Measurements from ENCODE around the gene ELL. TPM values are rescaled to one million over a fixed set of nuclear protein-coding genes. Genes with fewer than 3 reads are reported as not detected.

ELL gene
- polyA plus RNA-seq, 1 of the 3 experiments (the other 2 are of a cell fraction), result 7.4 TPM

GRCh38 chr19:18473706-18474087, 48.2 kb downstream of the ELL start (continued):
- TF ChIP-seq ZBTB33 (IDR thresholded peaks at IDR 0.05; ENCODE audit: borderline replicate concordance, low read depth), result no peak
- TF ChIP-seq TCF12 (IDR thresholded peaks at IDR 0.05), result no peak
- no peak for TF ChIP-seq SIN3A (IDR thresholded peaks at IDR 0.05; ENCODE audit: borderline replicate concordance, low read depth, low read length)
- no peak for TF ChIP-seq YY1 (IDR thresholded peaks at IDR 0.05; ENCODE audit: low read depth)

- H3K9me2 ChIP-seq, result no peaks in the 10 kb centered on the region
- no peak for DNase-seq
- H3K9ac ChIP-seq, result no peak overlapping the region
- ChIA-PET POLR2A (no interaction called here), CTCF (interaction anchor here (1.1 to 6.5 kb wide), 6 partner anchors 12 to 116 kb away, joined by 3 to 63 read pairs (median 8); partner anchors contain the start of gene REX1BD)
- H3K4me3 ChIP-seq (ENCODE audit: low read depth in 2 of 2, low read length in 1 of 2), result no peak overlapping the region
- H3F3A ChIP-seq (replicated peaks; ENCODE audit: insufficient read depth), result peaks cover 8% of the 10 kb centered on the region
- WGBS (ENCODE audit: low lambda C conversion rate), result 92% methylated on average over 6 of the region's 8 CpGs
- no peaks in the 10 kb centered on the region; a peak in 1 of 4 replicates for H3K4me1 ChIP-seq (ENCODE audit: control insufficient read depth in 1 of 2, insufficient read depth in 2 of 2, low read depth in 1 of 2, low read length in 1 of 2)
- H3K27ac ChIP-seq (ENCODE audit: low read depth in 2 of 2, low read length in 1 of 2), result no peak overlapping the region
- H3K27me3 ChIP-seq (ENCODE audit: insufficient read depth), result no peaks in the 10 kb centered on the region
- H3K4me2 ChIP-seq, result no peak overlapping the region
- no peak overlapping the region for H2AFZ ChIP-seq (ENCODE audit: low read depth)
- H4K20me1 ChIP-seq (ENCODE audit: insufficient read depth), result peaks cover 44% of the 10 kb centered on the region
- H3K79me2 ChIP-seq (ENCODE audit: insufficient read depth), result peaks cover 51% of the 10 kb centered on the region
- H3K9me3 ChIP-seq, result no peaks in the 10 kb centered on the region
- no peaks in the 10 kb centered on the region for H3K36me3 ChIP-seq (replicated peaks in 1 of 2; ENCODE audit: control insufficient read depth in 1 of 2, insufficient read depth in 2 of 2, low read length in 1 of 2)
- TF ChIP-seq NFIC (IDR thresholded peaks at IDR 0.05; ENCODE audit: borderline replicate concordance) (no peak), RFX5 (IDR thresholded peaks at IDR 0.05; ENCODE audit: low read length) (no peak), USF2 (IDR thresholded peaks at IDR 0.05; ENCODE audit: borderline replicate concordance, low read depth, low read length) (no peak), GABPA (IDR thresholded peaks at IDR 0.05; ENCODE audit: low read depth) (no peak), CHD2 (IDR thresholded peaks at IDR 0.05; ENCODE audit: low read length, partially characterized antibody) (no peak), RXRA (IDR thresholded peaks at IDR 0.05; ENCODE audit: borderline replicate concordance, low read depth) (no peak), ZBTB33 (IDR thresholded peaks at IDR 0.05; ENCODE audit: borderline replicate concordance, low read depth) (no peak), MAX (IDR thresholded peaks at IDR 0.05; ENCODE audit: low read depth) (no peak), TCF12 (IDR thresholded peaks at IDR 0.05) (no peak), EZH2phosphoT487 (IDR thresholded peaks at IDR 0.05; ENCODE audit: borderline replicate concordance, low read depth) (no peak), TAF1 (IDR thresholded peaks at IDR 0.05; ENCODE audit: borderline replicate concordance, low read depth, low read length) (no peak), POLR2AphosphoS5 (IDR thresholded peaks at IDR 0.05; ENCODE audit: low read depth, low read length) (no peak), EP300 (IDR thresholded peaks at IDR 0.05; ENCODE audit: borderline replicate concordance in 1 of 2, low read depth in 1 of 2, low read length in 1 of 2) (no peak), MEF2A (IDR thresholded peaks at IDR 0.05; ENCODE audit: borderline replicate concordance, low read depth) (no peak), MXI1 (IDR thresholded peaks at IDR 0.05; ENCODE audit: low read depth, low read length) (no peak), PBX3 (IDR thresholded peaks at IDR 0.05) (no peak), RCOR1 (IDR thresholded peaks at IDR 0.05; ENCODE audit: low read length) (no peak), GATA2 (CRISPR knock-in tag; IDR thresholded peaks at IDR 0.05) (no peak), SMC3 (IDR thresholded peaks at IDR 0.05; ENCODE audit: low read depth, low read length) (no peak)
These were observed 48.7 kb downstream of the ELL start for GRCh38 chr19:18473003-18473705.
